Uterus (tissue), 4 donors: ENCODE measurements around the gene PTPRQ. TPM values are rescaled to one million over a fixed set of nuclear protein-coding genes. Genes with fewer than 3 reads are reported as not detected.

Experiments used
- DNase-seq, 2 donors: peaks; one replicate each; pipeline ENCODE4 v3.0.0-alpha.2; 2019 to 2020
- H3K27ac ChIP-seq, 2 donors: fragments of 200-600 bp; sonication (generic); 1 replicate in 1 of 2; 2 replicates in 1 of 2; pipeline ENCODE4 v1.5.1; 2016 to 2018
- H3K27me3 ChIP-seq, 2 donors: fragments of 200-600 bp; sonication (generic); one replicate each; pipeline ENCODE4 v1.5.1; 2018 to 2019; ENCODE audit warnings: control low read depth in 1 of 2
- H3K36me3 ChIP-seq, 2 donors: fragments of 200-600 bp; sonication (generic); one replicate each; pipeline ENCODE4 v1.5.1; 2019; ENCODE audit warnings: control low read depth in 1 of 2
- H3K4me1 ChIP-seq, 2 donors: fragments of 200-600 bp; sonication (generic); one replicate each; pipeline ENCODE4 v1.5.1; 2018 to 2019; ENCODE audit warnings: control low read depth in 1 of 2
- H3K4me3 ChIP-seq, 2 donors: fragments of 200-600 bp; sonication (generic); 1 replicate in 1 of 2; 2 replicates in 1 of 2; pipeline ENCODE4 v1.5.1; 2018 to 2019; ENCODE audit warnings: mild to moderate bottlenecking in 1 of 2
- H3K9me3 ChIP-seq, 2 donors: fragments of 200-600 bp; sonication (generic); one replicate each; pipeline ENCODE4 v1.5.1; 2019; ENCODE audit warnings: control low read depth in 1 of 2
- CTCF ChIP-seq, 4 experiments: fragments of 200-600 bp in 2 of 4; fragments of 450-650 bp in 2 of 4; sonication (generic) in 2 of 4; IDR thresholded peaks; one replicate each; pipeline ENCODE4 v1.5.1; 2016 to 2019; ENCODE audit warnings: antibody characterized with exemption in 4 of 4, mild to moderate bottlenecking in 2 of 4, moderate library complexity in 1 of 4
- POLR2A ChIP-seq, 2 donors: fragments of 450-650 bp; IDR thresholded peaks; one replicate each; pipeline ENCODE4 v1.6.1; 2016; ENCODE audit warnings: antibody characterized with exemption in 2 of 2, mild to moderate bottlenecking in 1 of 2, moderate library complexity in 1 of 2
- intact Hi-C: fragments of 100-400 bp; cut with DNase I; formaldehyde crosslinking; loops from one replicate; pipeline ENCODE4 v1.15.1; 2023; ENCODE audit warnings: low total_unique reads
- total RNA-seq, 4 donors: library from RNA; depleted of rRNA in 3 of 4; stranded (reverse); fragments of >200 nt in 3 of 4; gene quantifications; one replicate each; pipeline versions ENCODE4 v1.1.0 to v1.2.4, GENCODE V29; 2014 to 2023
- donor health status: DM: yes; HTN: yes; CAD: no.

Gene PTPRQ
- total RNA-seq, 4 donors from 2014 or later, result 0.29 to 1.3 (median 1.0) TPM; not detected in 1

DNA sequence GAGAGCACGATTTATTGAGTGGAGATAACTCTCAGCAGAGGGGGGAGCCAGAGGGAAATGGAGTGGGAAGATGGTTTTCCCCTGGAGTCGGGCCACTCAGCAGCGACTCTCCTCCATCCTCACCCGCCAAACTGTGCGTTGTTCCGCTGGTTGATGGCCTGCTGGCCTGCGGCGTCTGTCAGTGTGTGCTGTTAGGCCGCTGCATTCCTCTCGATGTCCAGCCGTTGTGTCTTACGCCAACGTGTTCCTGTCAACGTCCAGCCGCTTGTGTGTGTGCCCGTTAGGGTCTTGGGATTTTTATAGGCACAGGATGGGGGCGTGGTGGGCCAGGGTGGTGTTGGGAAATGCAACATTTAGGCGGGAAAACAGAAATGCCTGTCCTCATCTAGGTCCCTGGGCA, 69.2 kb downstream of the PTPRQ start:
- intact Hi-C loops, result no loop called here
- Histone ChIP-seq H3K27me3 (no peaks in the 10 kb centered on the region), H3K4me3 (no peak overlapping the region), H3K4me1 (no peaks in the 10 kb centered on the region), H3K27ac (no peak overlapping the region), H3K9me3 (no peaks in the 10 kb centered on the region), H3K36me3 (no peaks in the 10 kb centered on the region)
- TF ChIP-seq CTCF (IDR thresholded peaks at IDR 0.05) (no peak), POLR2A (IDR thresholded peaks at IDR 0.05) (no peak)
- DNase-seq, result no peak

DNA sequence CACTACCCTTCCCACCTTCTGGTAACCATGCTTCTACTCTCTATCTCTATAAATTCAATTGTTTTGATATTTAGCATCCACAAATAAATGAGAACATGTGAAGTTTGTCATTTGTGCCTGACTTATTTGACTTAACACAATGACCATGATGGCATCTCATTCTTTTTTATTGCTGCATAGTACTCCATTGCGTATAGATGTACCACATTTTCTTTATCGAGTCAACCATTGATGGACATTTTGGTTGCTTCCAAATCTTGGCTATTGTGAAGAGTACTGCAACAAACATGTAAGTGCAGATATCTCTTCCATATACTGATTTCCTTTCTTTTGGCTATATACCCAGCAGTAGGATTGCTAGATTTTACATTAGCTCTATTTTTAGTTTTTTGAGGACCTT, 73.6 kb downstream of the PTPRQ start:
- Histone ChIP-seq H3K9me3 (no peaks in the 10 kb centered on the region), H3K4me3 (no peak overlapping the region), H3K4me1 (no peaks in the 10 kb centered on the region), H3K27ac (no peak overlapping the region), H3K36me3 (no peaks in the 10 kb centered on the region), H3K27me3 (no peaks in the 10 kb centered on the region)
- intact Hi-C loops, result no loop called here
- TF ChIP-seq POLR2A (IDR thresholded peaks at IDR 0.05) (no peak), CTCF (IDR thresholded peaks at IDR 0.05) (no peak)
- DNase-seq, result no peak

DNA sequence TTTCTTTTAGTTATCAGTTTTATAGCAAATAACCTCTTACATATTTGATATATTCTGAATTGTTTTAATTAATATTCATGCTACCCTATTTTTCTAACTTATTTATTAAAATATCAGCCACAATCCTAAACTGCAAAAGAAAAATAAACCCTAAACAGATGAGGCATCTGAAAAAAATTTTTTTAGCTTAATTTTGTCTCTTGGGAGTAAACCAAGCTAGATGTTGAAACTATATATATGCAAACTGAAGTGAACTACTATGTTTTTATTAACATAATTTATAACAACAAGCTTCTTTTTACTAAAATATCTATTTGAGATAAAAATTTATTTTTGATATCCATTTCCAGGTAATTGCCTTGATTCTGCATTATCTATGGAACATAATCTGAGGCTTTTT, 87.6 kb downstream of the PTPRQ start:
- intact Hi-C loops, result no loop called here
- H3K4me3 ChIP-seq, result no peak overlapping the region
- no peaks in the 10 kb centered on the region for H3K27me3 ChIP-seq
- no peaks in the 10 kb centered on the region for H3K36me3 ChIP-seq
- no peak for DNase-seq
- no peak overlapping the region for H3K27ac ChIP-seq
- H3K9me3 ChIP-seq, result no peaks in the 10 kb centered on the region
- no peak for TF ChIP-seq CTCF (IDR thresholded peaks at IDR 0.05)
- H3K4me1 ChIP-seq, result no peaks in the 10 kb centered on the region

DNA sequence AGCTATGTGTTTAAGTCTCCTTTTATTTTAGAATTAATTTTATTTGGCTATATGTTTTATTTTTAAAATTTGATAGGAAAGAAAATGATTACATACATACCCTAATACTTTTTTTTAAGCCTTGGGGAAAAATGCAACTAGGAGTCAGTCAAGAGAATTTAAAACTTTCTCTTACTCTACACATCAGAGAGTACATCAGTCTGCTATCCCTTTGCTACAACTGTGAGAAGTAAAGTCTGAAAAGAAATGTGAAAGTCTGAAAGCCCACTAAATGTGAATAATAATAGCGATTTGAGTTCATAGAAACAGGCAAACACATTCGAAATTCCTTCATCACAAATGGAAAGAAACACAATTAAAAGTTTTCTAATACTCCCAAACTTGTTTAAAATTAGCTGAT, 95.0 kb downstream of the PTPRQ start:
- no peaks in the 10 kb centered on the region for H3K36me3 ChIP-seq
- H3K4me3 ChIP-seq, result no peak overlapping the region
- no peak for TF ChIP-seq POLR2A (IDR thresholded peaks at IDR 0.05)
- TF ChIP-seq CTCF (IDR thresholded peaks at IDR 0.05), result no peak
- H3K4me1 ChIP-seq, result no peaks in the 10 kb centered on the region
- no peak overlapping the region for H3K27ac ChIP-seq
- H3K9me3 ChIP-seq, result no peaks in the 10 kb centered on the region
- DNase-seq, result no peak
- H3K27me3 ChIP-seq, result no peaks in the 10 kb centered on the region
- intact Hi-C loops, result no loop called here

GRCh38 chr12:80549298-80549697, 105.3 kb downstream of the PTPRQ start:
- no peak for TF ChIP-seq CTCF (IDR thresholded peaks at IDR 0.05)
- H3K4me3 ChIP-seq, result no peak overlapping the region
- no peaks in the 10 kb centered on the region for H3K9me3 ChIP-seq
- H3K27ac ChIP-seq, result no peak overlapping the region
- H3K27me3 ChIP-seq, result no peaks in the 10 kb centered on the region
- intact Hi-C loops, result no loop called here
- no peaks in the 10 kb centered on the region for H3K4me1 ChIP-seq
- H3K36me3 ChIP-seq, result no peaks in the 10 kb centered on the region
- no peak for DNase-seq
